Stomach (tissue), 9 donors: ENCODE results near the gene SLC22A17. TPM values are rescaled to one million over a fixed set of nuclear protein-coding genes. Genes with fewer than 3 reads are reported as not detected.

Experiments used
- DNase-seq, 2 donors: peaks; one replicate each; pipeline versions ENCODE4 v3.0.0 to v3.0.0-alpha.2; 2013 to 2019
- H3K27ac ChIP-seq, 5 donors: fragments of 200-600 bp in 4 of 5; sonication (generic) in 4 of 5; one replicate each; pipeline ENCODE4 v1.5.1; 2013 to 2019; ENCODE audit warnings: mild to moderate bottlenecking in 1 of 5, moderate library complexity in 1 of 5
- H3K27me3 ChIP-seq, 3 donors: fragments of 200-600 bp; sonication (generic); one replicate each; pipeline ENCODE4 v1.5.1; 2017 to 2019; ENCODE audit warnings: mixed run types in 1 of 3
- H3K36me3 ChIP-seq, 4 donors: fragments of 200-600 bp; sonication (generic); 1 replicate in 3 of 4; 2 replicates in 1 of 4; pipeline ENCODE4 v1.5.1; 2016 to 2019
- H3K4me1 ChIP-seq, 4 donors: fragments of 200-600 bp; sonication (generic); one replicate each; pipeline ENCODE4 v1.5.1; 2016 to 2019
- H3K4me3 ChIP-seq, 4 donors: fragments of 200-600 bp; sonication (generic) in 3 of 4; one replicate each; pipeline ENCODE4 v1.5.1; 2016 to 2019; ENCODE audit warnings: mild to moderate bottlenecking in 1 of 4
- H3K9me3 ChIP-seq, 4 donors: fragments of 200-600 bp; sonication (generic); one replicate each; pipeline ENCODE4 v1.5.1; 2016 to 2019
- EP300 ChIP-seq: sonication (generic); formaldehyde crosslinking; IDR thresholded peaks from one replicate; pipeline ENCODE4 v1.6.1; 2017; ENCODE audit warnings: antibody characterized with exemption
- POLR2A ChIP-seq, 4 donors: fragments of 450-650 bp; IDR thresholded peaks; one replicate each; pipeline ENCODE4 v1.6.1; 2016; ENCODE audit warnings: antibody characterized with exemption in 4 of 4, control low read depth in 2 of 4, mild to moderate bottlenecking in 1 of 4, moderate library complexity in 1 of 4
- POLR2AphosphoS5 ChIP-seq, 3 donors: sonication (generic); formaldehyde crosslinking; IDR thresholded peaks; one replicate each; pipeline ENCODE4 v1.6.1; 2016; ENCODE audit warnings: antibody characterized with exemption in 3 of 3
- WGBS, 5 donors: extraction: QIAGEN DNeasy Blood & Tissue Kit in 3 of 5; methylation state at CpG; one replicate each; pipeline versions ENCODE4 v1.1.5 to v1.1.7; 2013 to 2018; 5-methylcytosine and 5-hydroxymethylcytosine counted together
- intact Hi-C: fragments of 100-400 bp; cut with DNase I; formaldehyde crosslinking; loops from one replicate; pipeline ENCODE4 v1.15.1; 2023; ENCODE audit warnings: low total_unique reads
- polyA plus RNA-seq, 3 donors: library from polyadenylated mRNA; stranded (reverse); fragments of 200-250 nt; gene quantifications; one replicate each; pipeline ENCODE4 v1.2.3, GENCODE V29; 2013
- total RNA-seq, 5 donors: library from RNA; depleted of rRNA; stranded (reverse); fragments of >200 nt; gene quantifications; one replicate each; pipeline versions ENCODE4 v1.1.0 to v1.2.3, GENCODE V29; 2014 to 2016
- TF ChIP-seq, protein P1 (sequence below), 7 experiments: fragments of 450-650 bp in 4 of 7; fragments of 200-600 bp in 3 of 7; sonication (generic) in 3 of 7; IDR thresholded peaks; one replicate each; pipeline ENCODE4 v1.5.1; 2016 to 2019; ENCODE audit warnings: antibody characterized with exemption in 7 of 7, control low read depth in 2 of 7, mild to moderate bottlenecking in 1 of 7
- donor health status: healthy with polysubstance abuse.
- donor health status: Bipolar disorder and iron deficiency.
- donor health status: healthy.

The SLC22A17 gene
- total and polyA plus RNA-seq, 8 donors = 7.0 to 33.3 (median 17.2) TPM

DNA sequence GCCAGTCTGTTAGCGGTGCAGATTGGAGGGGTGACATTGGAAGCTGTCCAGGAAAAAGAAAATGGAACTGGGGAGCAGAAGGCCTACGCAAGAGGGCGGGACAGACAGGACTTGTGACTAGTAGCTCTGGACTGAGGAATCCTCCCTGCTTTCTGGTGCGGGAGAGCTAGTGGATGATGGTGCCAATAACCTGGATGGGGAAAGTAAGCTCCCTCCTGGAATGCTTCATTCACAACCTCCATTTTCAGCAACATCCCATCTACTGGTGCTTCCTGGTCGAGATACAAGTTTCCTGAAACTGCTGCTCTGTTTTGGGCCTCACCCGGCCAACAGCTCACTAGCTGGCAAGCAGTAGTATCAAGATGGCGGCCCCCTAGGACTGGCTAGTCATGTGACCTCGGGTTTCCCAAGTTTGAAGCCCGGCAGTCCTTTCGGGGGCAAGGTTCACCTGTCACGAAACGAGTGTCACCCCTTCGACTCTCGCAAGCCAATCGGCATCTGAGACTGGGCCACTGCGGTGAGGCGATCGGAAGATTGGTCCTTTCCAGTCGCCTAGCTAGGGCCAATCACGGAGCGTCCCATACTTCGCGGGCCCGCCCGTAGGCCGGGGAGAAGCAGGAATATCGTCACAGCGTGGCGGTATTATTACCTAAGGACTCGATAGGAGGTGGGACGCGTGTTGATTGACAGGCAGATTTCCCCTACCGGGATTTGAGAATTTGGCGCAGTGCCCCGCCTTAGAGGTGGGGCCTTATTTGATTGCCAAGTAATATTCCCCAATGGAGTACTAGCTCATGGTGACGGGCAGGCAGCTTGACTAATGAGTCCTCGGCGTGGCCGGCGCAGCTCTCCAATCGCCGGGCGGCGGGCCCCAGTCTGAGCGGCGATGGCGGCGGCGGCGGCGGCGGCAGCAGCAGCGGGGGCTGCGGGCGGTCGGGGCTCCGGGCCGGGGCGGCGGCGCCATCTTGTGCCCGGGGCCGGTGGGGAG lies 31.8 kb downstream of the SLC22A17 start, which contains the start of gene PABPN1:
TSS of gene PABPN1 (plus strand) at position 874 of the 988 bp plus-strand sequence. CDS start at position 887, 13 bp downstream.
- intact Hi-C loops = loop anchor here (10.0 kb wide), 2 partner anchors 144 to 244 kb away; partner anchors contain the start of genes AP1G2 and NGDN
- DNase-seq = peak; percentile 100
- peak; percentile 45 to 92 (median 63) for TF ChIP-seq POLR2AphosphoS5 (IDR thresholded peaks at IDR 0.05)
- no peak for TF ChIP-seq EP300
- peak in 1 of 4 donors; percentile 0 for TF ChIP-seq POLR2A (IDR thresholded peaks at IDR 0.05)

DNA sequence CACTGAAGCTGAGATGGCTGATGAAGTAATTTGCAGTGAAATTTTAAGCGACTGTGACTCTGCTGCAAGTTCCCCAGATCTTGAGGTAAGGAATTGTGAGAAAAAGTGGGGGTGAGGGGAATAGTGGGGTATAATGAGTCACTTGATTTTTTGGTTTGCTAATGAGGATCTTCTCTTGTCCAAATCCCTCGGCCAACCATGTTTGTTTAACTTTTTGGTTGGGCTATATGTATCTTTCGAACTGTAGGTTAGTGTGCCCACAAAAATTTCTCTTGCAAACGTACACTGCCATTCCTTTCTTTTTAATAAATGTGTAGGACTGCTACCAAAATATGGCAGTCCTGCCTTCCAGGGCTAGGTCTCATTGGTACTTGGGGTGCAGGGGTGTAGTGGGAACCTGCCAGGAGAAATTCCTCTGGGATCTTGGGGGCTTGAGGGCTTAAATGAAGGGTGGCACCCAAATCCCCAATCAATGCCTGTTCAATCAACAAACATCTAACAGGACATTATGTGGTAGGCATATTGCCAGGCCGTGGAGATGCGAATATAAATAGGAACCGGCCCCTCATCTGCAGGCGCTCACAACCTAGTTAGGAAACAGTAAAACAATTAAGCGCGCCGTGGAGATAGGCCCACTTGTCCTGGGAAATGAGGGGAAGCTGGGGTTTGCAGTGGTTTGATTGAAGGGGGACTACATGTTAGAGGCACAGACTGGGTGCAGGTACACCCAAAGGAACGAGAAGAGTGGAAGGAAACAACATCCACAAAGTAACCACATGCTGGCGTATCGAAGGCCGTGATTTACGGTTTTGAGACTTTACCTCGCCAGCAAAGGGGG lies 32.7 kb downstream of the SLC22A17 start:
- Histone ChIP-seq H3K27ac (peak overlapping the region; percentile 89 to 100 (median 95)), H3K4me1 (peaks cover 19 to 36% (median 29%) of the 10 kb centered on the region in 4 donors), H3K4me3 (peak overlapping the region; percentile 37 to 41 (median 38)), H3K27me3 (no peaks in the 10 kb centered on the region), H3K9me3 (no peaks in the 10 kb centered on the region), H3K36me3 (peaks cover 22 to 36% (median 32%) of the 10 kb centered on the region in 4 donors)
- TF ChIP-seq EP300 (no peak), POLR2AphosphoS5 (IDR thresholded peaks at IDR 0.05) (no peak), POLR2A (IDR thresholded peaks at IDR 0.05) (no peak)
- TF ChIP-seq, protein P1, sequence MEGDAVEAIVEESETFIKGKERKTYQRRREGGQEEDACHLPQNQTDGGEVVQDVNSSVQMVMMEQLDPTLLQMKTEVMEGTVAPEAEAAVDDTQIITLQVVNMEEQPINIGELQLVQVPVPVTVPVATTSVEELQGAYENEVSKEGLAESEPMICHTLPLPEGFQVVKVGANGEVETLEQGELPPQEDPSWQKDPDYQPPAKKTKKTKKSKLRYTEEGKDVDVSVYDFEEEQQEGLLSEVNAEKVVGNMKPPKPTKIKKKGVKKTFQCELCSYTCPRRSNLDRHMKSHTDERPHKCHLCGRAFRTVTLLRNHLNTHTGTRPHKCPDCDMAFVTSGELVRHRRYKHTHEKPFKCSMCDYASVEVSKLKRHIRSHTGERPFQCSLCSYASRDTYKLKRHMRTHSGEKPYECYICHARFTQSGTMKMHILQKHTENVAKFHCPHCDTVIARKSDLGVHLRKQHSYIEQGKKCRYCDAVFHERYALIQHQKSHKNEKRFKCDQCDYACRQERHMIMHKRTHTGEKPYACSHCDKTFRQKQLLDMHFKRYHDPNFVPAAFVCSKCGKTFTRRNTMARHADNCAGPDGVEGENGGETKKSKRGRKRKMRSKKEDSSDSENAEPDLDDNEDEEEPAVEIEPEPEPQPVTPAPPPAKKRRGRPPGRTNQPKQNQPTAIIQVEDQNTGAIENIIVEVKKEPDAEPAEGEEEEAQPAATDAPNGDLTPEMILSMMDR (IDR thresholded peaks at IDR 0.05) = no peak
- no peak for DNase-seq
- WGBS, 5 donors = 88 to 93% (median 91%) methylated on average over 17 of the region's 17 CpGs
- intact Hi-C loops = loop anchor here (10.0 kb wide), 2 partner anchors 145 to 245 kb away; partner anchors contain the start of genes AP1G2 and NGDN

More for the DNA sequence above, 31.8 kb downstream of the SLC22A17 start, which contains the start of gene PABPN1:
- H3K4me1 ChIP-seq = peaks cover 19 to 36% (median 29%) of the 10 kb centered on the region in 4 donors
- H3K36me3 ChIP-seq = peaks cover 27 to 41% (median 36%) of the 10 kb centered on the region in 4 donors
- no peaks in the 10 kb centered on the region for H3K9me3 ChIP-seq
- peak within 1 kb of the TSS; percentile 96 to 100 (median 98) for H3K27ac ChIP-seq
- no peaks in the 10 kb centered on the region for H3K27me3 ChIP-seq
- WGBS, 5 donors = 3 to 12% (median 5%) methylated on average over 24 to 63 of the region's 63 CpGs
- peak within 1 kb of the TSS; percentile 90 to 96 (median 92) for H3K4me3 ChIP-seq

DNA sequence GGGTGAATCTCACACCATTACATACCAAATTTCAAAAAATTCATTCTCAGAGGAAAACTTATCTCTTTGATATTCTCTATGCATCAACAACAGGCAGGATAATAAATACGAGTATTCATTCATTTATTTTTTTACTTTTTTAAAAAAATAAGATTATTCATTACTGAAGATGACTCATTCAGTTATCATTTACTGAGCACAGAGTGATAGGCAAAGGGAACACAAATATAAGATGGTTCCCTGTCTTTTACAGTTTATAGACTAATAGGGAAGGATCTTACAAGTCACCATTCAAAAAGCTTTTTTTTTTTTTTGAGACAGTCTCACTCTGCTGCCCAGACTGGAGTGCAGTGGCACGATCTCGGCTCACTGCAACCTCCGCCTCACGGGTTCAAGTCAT lies 36.4 kb downstream of the SLC22A17 start:
- DNase-seq = no peak
- Histone ChIP-seq H3K4me1 (peaks cover 5 to 10% (median 8%) of the 10 kb centered on the region in 4 donors), H3K27ac (no peak overlapping the region), H3K27me3 (no peaks in the 10 kb centered on the region), H3K36me3 (peaks cover 0 to 35% (median 21%) of the 10 kb centered on the region in 4 donors), H3K4me3 (no peak overlapping the region), H3K9me3 (no peaks in the 10 kb centered on the region)
- WGBS, 5 donors = 83 to 89% (median 86%) methylated on average over 5 of the region's 5 CpGs
- intact Hi-C loops = no loop called here
- TF ChIP-seq POLR2AphosphoS5 (IDR thresholded peaks at IDR 0.05) (no peak), POLR2A (IDR thresholded peaks at IDR 0.05) (no peak), EP300 (no peak)
- TF ChIP-seq, protein P1 (IDR thresholded peaks at IDR 0.05) = no peak

DNA sequence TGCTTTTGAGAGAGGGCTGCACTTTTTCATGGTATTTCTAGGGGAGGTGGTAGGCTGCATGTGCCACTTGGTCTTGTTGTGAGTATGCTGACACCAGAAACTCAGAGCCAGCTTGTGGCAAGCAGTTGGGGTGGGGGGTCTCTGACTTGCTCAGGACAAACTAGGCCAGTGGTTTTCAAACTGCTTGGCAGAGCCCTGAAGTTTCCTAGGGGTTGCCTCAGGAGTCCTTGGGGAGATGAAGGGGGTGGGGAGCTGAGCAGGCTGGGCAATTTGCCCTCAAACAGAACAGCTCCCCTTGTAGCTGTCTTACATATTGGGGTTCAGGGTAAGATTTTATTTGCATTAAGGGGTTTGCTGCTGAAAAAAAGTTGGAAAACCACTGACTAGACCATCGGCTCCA lies 42.1 kb downstream of the SLC22A17 start:
- H3K4me1 ChIP-seq = peaks cover 36 to 53% (median 50%) of the 10 kb centered on the region in 4 donors
- WGBS, 5 donors = 83 to 100% (median 91%) methylated on average over 1 of the region's 1 CpG
- H3K9me3 ChIP-seq = no peaks in the 10 kb centered on the region
- H3K27ac ChIP-seq = no peak overlapping the region
- TF ChIP-seq POLR2AphosphoS5 (IDR thresholded peaks at IDR 0.05) (no peak), EP300 (no peak), POLR2A (IDR thresholded peaks at IDR 0.05) (no peak)
- TF ChIP-seq, protein P1 (IDR thresholded peaks at IDR 0.05) = no peak
- intact Hi-C loops = no loop called here
- H3K27me3 ChIP-seq = no peaks in the 10 kb centered on the region
- no peak overlapping the region for H3K4me3 ChIP-seq
- DNase-seq = no peak
- H3K36me3 ChIP-seq = peaks cover 0 to 60% (median 49%) of the 10 kb centered on the region in 4 donors
